Colon (tissue), 2 donors: ENCODE results near the gene SWSAP1.

Experiments used
- FAIRE-seq: peaks from 2 replicates; lab custom pipeline; 2012; peaks lifted over from hg19 to GRCh38; lab: Jason Lieb, UNC
- donor health status: control.
- donor health status: control.

Gene SWSAP1

DNA sequence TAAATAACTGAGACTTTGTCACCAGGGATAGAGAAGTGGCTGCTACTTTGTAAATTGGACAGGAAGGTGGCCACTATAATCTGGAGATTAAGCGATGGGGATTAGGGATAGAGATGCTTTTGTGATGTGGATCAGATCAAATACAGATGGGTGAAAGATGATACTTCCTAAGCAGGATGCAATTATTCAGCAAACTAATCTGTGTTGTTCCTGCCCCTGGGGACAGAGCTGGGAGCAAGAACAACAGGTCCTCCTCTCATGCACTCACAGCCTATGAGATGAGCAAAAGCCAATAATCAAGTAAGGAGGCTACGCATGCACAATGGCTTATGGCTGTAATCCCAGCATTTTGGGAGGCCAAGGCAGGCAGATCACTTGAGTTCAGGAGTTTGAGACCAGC lies 40.1 kb downstream of the SWSAP1 start:
- FAIRE-seq: no peak

DNA sequence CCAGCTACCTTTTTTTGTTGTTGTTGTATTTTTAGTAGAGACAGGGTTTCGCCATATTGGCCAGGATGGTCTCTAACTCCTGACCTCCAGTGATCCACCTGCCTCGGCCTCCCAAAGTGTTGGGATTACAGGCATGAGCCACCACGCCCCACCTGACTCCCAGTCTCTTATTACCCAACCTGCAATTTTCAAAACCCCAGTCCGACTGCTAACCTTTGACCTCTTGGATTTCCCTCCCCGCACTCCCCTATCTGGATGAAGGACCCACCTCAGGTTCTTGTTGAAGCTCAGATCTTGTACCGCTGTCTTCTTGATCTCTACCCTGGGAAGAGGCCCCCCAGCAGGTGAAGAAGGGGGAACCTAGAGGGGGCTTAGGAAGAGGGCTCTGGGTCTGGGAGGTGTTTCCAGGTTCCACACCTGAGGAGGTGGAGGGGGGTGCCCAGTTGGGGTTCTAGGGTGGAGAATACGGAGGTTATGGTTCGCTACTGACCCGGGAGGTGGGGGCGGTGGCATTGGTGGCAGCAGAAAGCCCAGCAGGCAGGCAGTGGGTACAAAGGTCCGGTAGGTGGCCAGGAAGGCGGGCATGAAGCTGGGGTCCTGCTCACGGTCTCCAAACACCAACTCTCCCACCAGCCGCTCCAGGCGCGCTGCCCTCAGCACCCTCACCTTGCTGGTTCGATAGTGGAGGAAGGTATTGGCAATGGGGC lies 42.0 kb downstream of the SWSAP1 start:
- FAIRE-seq: no peak

DNA sequence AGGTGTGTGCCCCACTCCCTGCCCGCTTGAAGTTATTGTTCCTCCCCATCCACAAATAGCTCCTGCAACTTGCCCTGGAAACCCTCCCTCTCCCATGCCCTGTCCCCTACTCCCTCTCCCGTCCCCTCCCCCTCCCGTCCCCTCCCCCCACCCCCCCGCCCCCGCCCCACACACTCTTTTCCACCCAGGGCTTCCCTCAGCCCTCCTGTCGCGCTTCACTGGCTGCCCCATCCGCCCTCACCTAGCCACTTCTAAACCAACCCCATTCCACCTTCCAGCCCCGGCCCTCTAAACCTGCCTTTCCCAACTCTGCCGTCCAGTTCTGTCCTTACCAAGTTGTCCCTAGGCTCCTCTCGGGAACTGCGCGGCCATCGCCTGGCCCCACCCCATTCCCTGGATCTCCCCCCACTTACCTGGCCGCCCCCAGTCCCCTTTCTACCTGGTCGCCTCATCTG lies 43.7 kb downstream of the SWSAP1 start:
- FAIRE-seq: no peak

DNA sequence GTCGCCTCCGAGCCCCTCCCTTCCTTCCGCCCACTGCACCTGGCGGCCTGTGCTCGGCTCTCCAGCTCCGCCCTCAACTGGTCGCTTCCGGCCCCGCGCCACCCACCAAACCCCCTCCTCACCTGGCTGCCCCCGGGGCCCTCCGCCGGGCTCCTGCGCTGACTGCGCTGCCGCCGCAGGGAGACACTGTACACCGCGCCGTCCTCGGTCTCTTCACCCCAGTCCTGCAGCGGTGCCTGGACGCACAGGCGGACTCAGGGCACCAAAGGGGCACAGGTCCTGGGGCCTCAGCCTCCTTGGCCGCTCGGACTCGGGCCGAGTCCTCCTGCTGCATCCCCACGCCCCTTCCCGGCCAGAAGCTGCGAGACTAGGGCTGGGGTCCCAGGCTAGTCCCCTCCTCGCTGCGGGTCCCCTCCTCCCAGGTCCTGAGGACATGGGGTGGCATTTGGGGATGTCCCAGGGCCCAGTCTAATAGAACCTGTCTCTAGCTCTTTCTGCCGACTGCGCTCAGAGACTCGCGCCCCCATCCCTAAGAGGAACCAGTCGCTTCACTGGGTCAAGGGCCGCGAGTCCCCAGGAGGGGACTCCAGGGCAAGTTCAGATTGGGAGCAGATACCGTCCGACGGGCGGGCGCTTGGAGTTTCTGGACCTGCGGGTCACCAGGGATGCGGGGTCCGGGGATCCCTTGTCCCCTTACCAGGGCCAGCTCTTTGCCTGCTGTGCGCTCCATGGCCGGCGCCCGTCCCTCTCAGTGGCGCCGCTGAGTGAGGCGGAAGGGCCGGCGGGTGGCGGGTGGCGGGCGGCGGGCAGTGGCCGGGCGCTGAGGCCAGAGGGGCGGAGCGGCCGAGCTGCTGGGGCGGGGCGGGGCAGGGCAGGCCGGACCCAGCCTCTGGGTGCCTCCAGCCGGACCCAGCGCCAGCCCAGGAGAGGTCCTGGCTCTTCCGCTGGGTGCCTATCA lies 44.4 kb downstream of the SWSAP1 start, which contains the start of gene RGL3:
Gene RGL3, minus strand, starts transcription at position 766 of the 958 bp plus-strand sequence. Its CDS starts 36 bp downstream, at position 730.
- no peak for FAIRE-seq

DNA sequence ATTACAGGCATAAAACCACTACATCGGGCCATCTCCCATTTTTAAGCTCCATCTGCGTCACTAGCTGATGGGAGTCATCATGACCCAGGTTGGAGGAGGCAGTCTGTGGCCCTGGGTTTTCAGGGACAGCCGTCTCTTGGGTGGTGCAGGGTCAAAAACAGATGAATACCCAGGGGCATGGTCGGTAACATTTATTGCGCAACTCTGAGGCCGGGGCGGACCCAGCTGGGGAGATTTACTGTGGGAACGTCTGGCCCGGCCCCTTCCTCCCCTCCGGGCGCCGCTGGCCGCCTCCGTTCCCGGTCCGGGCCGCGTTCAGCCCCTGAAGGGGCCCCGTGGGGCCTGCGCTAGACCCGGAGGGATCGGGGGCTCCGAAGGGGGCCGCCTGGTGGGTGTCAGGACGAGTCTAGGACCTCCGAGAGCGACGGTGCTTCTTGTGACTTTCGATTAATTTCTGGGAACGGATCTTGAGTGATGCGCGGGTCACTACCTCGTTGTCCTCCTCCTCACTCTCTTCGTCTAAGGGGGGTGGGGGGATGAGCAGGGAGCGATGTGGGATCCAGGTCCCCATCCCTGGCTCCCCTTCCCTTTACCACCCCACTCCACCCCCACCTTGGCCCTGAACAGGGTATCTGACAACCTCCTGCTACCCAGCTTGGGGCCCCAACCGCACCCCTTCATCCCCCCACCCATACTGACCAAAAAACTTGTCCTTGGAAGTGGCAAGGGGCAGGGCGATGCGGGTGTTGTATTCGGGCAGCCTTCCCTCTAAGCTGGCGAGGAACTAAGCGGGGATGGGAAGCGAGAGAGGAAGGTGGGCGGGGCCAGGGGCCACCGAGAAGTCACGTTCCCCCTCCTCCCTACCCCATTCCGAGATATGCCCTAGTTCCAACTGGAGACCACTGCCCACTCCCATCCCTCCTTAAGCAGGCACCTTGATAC lies 46.2 kb downstream of the SWSAP1 start:
- FAIRE-seq: no peak

DNA sequence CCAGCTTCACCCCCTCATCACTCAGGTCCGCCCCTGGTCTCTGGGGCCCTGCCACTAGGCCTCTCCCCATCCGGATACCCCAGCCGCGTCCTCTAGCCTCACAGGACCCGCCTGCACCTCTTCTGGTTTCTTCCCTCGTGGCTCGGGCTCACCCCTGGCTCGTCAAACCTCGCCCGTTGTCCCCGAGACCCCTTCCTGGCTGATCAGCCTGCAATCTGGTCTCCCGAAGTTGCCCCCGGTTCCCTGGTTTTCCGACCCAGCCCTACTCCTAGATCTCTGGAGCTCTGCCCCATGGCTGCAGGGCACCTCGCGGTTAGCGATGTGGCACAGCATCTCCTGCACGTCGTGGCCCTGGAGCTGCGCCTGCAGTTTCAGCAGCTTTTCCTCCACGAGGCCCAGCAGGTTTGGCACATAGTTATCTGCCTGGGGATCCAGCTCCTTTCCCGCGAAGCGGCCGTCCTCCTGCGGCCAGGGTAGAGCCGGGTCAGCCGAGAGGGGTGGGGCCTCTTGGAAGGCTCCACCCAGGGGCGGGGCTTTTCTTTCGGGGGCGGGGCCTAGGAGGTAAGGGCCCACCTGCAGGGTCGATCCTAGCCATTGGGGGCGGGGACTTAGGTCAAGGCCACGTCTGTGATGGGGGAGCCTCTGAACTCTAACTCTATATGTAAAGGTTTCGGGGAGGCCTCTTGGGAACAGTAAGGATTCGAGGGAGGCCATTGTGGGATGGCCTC lies 47.1 kb downstream of the SWSAP1 start:
- no peak for FAIRE-seq

DNA sequence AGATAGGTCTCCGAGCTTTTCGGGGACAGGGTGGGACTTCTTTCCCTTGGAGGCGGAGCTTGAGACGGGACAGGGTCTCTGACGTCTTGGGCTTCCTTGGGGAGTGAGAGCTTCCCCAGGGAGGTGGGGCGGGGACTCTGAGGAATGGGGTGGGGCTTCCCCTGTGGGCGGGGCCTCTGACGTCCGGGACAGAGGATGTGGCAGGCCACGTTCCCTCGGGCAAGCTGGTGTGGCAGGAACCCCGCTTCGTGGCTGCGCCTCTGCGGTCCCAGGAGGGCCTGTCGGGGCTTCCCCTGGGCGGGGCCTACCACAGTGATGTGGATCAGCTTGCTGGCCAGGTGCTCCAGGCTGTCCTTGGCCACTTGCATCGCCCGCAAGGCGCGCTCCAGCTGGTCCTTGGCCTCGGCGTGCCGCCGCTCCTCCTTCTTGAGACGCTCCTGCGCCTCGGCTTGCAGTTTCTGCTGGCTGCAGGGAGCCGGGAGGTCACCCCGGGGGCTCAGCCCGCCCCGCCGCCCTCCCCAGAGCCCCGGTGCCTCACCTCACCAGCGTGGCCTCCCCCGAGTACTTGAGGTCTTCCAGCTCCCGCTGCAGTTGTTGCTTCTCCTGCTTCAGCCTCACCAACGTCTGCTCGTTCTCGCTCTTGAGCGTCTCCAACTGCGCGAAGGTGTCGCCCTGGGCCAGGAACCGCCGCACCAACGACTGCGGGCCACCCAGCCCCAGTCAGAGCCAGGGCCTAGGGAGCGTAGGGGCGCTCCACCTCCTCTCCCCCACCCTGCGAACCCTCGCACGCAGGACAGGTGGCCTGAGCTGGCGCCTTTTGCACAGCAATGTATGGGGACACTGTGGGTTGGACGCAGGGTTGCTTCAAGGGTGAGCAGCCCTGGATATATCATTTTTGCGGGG lies 47.9 kb downstream of the SWSAP1 start:
- FAIRE-seq: no peak

DNA sequence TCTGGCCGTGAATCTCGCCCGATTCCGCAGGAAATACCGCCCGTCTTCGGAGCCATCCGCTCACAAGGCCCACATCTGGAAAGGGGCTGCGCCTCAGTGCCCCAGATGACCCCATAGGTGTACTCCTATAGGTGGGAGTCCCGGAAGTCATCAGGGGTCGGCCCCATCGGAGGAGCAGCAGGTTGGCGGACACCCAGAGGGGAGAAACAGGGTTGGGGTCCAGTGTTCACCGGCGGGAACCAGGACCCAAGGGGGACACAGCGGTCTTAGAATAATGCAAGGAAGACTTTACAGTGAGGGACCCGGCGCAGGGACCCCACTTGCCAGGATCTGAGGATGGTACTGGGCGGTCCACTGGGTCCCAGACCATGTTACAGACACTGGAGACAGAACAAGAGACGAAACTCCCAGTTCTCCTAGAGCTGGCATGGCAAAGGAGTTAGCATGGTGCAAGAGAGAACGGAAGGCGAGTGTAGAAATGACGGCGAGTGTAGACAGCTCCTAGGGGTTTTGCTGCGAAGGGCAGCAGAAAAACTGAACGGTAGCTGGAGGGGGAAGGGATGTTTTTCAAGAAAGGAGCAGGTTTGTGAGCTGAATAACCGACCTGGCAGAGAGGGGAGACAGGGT lies 48.8 kb downstream of the SWSAP1 start:
- no peak for FAIRE-seq

DNA sequence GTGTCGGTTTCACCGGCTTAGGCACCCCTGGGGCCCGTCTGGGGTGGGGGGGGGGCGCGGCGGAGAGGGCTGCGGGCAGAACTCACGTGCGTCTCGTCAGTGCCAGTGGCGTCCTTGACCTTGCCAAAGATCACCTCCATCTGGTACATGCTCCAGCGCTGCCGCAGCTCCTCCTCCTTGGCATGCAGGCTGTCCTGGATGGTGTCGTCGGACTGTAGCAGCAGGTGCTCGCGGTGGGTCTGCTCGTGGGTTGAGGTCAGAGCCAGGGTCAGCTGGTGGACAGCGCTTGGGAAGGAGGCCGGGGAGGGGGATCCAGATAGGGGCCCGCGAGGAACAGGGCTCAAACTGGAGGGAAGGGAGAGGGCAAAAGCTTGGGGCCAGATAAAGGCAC lies 49.3 kb downstream of the SWSAP1 start:
- no peak for FAIRE-seq
